NCI-H128 (cell line): Measurements from ENCODE around the gene ZNF136.

Experiments used
- DNase-seq: peaks from one replicate; lab custom pipeline; 2025; ENCODE audit not compliant: unreplicated experiment; lab: John Stamatoyannopoulos, UW

Gene ZNF136

GRCh38 chr19:12162882-12163806 is at the start of gene ZNF136:
Gene ZNF136 (plus strand): TSS chr19:12163096. CDS start chr19:12163204, 108 bp downstream.
- peak; percentile 96 for DNase-seq

GRCh38 chr19:12113121-12113520 is 49.8 kb upstream of the ZNF136 start:
- no peak for DNase-seq

- DNase-seq = no peak
Measured at GRCh38 chr19:12117201-12117970, 45.5 kb upstream of the ZNF136 start.

- DNase-seq = no peak
Measured at GRCh38 chr19:12126707-12127106, 36.2 kb upstream of the ZNF136 start.

GRCh38 chr19:12133069-12133468 is 29.8 kb upstream of the ZNF136 start:
- no peak for DNase-seq

- no peak for DNase-seq
Measured at GRCh38 chr19:12137221-12137940, 25.5 kb upstream of the ZNF136 start.

- no peak for DNase-seq
Measured at GRCh38 chr19:12139269-12139668, 23.6 kb upstream of the ZNF136 start.

GRCh38 chr19:12139885-12140544 is 22.9 kb upstream of the ZNF136 start, which contains the start of gene ZNF20:
Gene ZNF20 (minus strand): TSS chr19:12140350. CDS start chr19:12140182, 168 bp downstream.
- DNase-seq = peak; percentile 84

GRCh38 chr19:12140545-12141404 is 22.1 kb upstream of the ZNF136 start:
- peak; percentile 76 for DNase-seq

GRCh38 chr19:12141405-12141736 is 21.5 kb upstream of the ZNF136 start:
- no peak for DNase-seq

GRCh38 chr19:12145348-12145747 is 17.5 kb upstream of the ZNF136 start:
- DNase-seq = no peak

- DNase-seq = no peak
Measured at GRCh38 chr19:12155324-12155860, 7.5 kb upstream of the ZNF136 start.

GRCh38 chr19:12156223-12157058 is 6.5 kb upstream of the ZNF136 start, which contains the start of gene ZNF625:
Gene ZNF625 (minus strand): TSS chr19:12156734. CDS start chr19:12156558, 176 bp downstream.
- peak; percentile 89 for DNase-seq

- DNase-seq = no peak
Measured at GRCh38 chr19:12159773-12160414, 3.0 kb upstream of the ZNF136 start.

GRCh38 chr19:12162513-12162881 is 399 bp upstream of the ZNF136 start:
- DNase-seq = no peak

- DNase-seq = no peak
Measured at GRCh38 chr19:12163826-12164225, 930 bp downstream of the ZNF136 start.

GRCh38 chr19:12166626-12167025 is 3.7 kb downstream of the ZNF136 start:
- no peak for DNase-seq

- DNase-seq = no peak
Measured at GRCh38 chr19:12180377-12180776, 17.5 kb downstream of the ZNF136 start.
